SK-N-SH treated with all-trans-retinoic acid at 6 μM for 48 hours (cell line): ENCODE data around the gene TOMM34.

Experiments used
- CREB5 ChIP-seq: fragments of 250-450 bp; sonication (Bioruptor Pico); IDR thresholded peaks from 2 replicates; pipeline ENCODE4 v1.5.1; 2020; ENCODE audit warnings: low read depth, mild to moderate bottlenecking, moderate library complexity
- ISL1 ChIP-seq: fragments of 250-450 bp; sonication (Bioruptor Pico); IDR thresholded peaks from 2 replicates; pipeline ENCODE4 v2.1.2; 2022; ENCODE audit warnings: mild to moderate bottlenecking, moderate library complexity
- OSR1 ChIP-seq: fragments of 250-450 bp; sonication (Bioruptor Pico); IDR thresholded peaks from 2 replicates; pipeline ENCODE4 v1.8.0; 2022; ENCODE audit warnings: moderate library complexity, mild to moderate bottlenecking, inconsistent platforms
- PPARA ChIP-seq: fragments of 250-450 bp; sonication (Bioruptor Pico); IDR thresholded peaks from 2 replicates; pipeline ENCODE4 v1.5.0; 2020; ENCODE audit warnings: mild to moderate bottlenecking, borderline replicate concordance
- TCF4 ChIP-seq: fragments of 250-450 bp; sonication (Bioruptor Pico); IDR thresholded peaks from 2 replicates; pipeline ENCODE4 v1.8.0; 2021; ENCODE audit warnings: mild to moderate bottlenecking, moderate library complexity, borderline replicate concordance
- TOX ChIP-seq: fragments of 250-450 bp; sonication (Bioruptor Pico); IDR thresholded peaks from 2 replicates; pipeline ENCODE4 v1.8.0; 2021; ENCODE audit warnings: mild to moderate bottlenecking, moderate library complexity, borderline replicate concordance
- TSHZ2 ChIP-seq: fragments of 250-450 bp; sonication (Bioruptor Pico); IDR thresholded peaks from 2 replicates; pipeline ENCODE4 v1.5.0; 2020; ENCODE audit warnings: mild to moderate bottlenecking, moderate library complexity
- ZFP3 ChIP-seq: fragments of 250-450 bp; sonication (Bioruptor Pico); IDR thresholded peaks from 2 replicates; pipeline ENCODE4 v1.5.0; 2020; ENCODE audit warnings: mild to moderate bottlenecking, moderate library complexity
- ZFP30 ChIP-seq: fragments of 450-650 bp; formaldehyde crosslinking; IDR thresholded peaks from 2 replicates; pipeline ENCODE4 v1.5.0; 2022; ENCODE audit warnings: mild to moderate bottlenecking, moderate library complexity
- ZNF8 ChIP-seq: fragments of 450-650 bp; formaldehyde crosslinking; IDR thresholded peaks from 2 replicates; pipeline ENCODE4 v1.5.0; 2020; ENCODE audit warnings: mild to moderate bottlenecking, moderate library complexity
- TF ChIP-seq, protein P1 (sequence below): fragments of 250-450 bp; sonication (Bioruptor Pico); IDR thresholded peaks from 2 replicates; pipeline ENCODE4 v1.8.0; 2020; ENCODE audit warnings: mild to moderate bottlenecking, moderate library complexity, borderline replicate concordance
- TF ChIP-seq, protein P2 (sequence below): fragments of 250-450 bp; sonication (Bioruptor Pico); IDR thresholded peaks from 2 replicates; pipeline ENCODE4 v1.8.0; 2021; ENCODE audit warnings: low read depth, mild to moderate bottlenecking, moderate library complexity, borderline replicate concordance

DNA sequence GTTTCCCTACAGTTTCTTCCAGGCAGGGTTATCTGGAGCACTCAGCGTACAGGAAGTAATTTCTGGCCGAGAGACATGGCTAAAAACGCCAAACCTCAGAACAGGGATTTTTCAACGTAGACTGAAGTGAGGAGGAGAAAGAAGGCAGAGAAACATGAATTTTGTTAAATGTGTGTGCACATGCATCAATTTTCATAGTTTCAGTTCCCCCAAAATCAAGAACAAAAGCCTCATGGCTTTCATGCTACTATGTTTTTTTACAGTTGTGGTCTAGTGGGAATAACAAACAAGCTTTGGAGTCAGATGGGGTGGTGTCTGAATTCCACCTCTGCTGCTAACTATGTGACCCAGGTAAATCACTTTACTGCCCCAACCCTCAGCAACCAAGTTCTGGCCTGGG is 4.9 kb downstream of the TOMM34 start:
- no peak for TF ChIP-seq TSHZ2
- TF ChIP-seq TCF4 (CRISPR knock-in tag): no peak
- TF ChIP-seq, protein P1, sequence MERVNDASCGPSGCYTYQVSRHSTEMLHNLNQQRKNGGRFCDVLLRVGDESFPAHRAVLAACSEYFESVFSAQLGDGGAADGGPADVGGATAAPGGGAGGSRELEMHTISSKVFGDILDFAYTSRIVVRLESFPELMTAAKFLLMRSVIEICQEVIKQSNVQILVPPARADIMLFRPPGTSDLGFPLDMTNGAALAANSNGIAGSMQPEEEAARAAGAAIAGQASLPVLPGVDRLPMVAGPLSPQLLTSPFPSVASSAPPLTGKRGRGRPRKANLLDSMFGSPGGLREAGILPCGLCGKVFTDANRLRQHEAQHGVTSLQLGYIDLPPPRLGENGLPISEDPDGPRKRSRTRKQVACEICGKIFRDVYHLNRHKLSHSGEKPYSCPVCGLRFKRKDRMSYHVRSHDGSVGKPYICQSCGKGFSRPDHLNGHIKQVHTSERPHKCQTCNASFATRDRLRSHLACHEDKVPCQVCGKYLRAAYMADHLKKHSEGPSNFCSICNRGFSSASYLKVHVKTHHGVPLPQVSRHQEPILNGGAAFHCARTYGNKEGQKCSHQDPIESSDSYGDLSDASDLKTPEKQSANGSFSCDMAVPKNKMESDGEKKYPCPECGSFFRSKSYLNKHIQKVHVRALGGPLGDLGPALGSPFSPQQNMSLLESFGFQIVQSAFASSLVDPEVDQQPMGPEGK (CRISPR knock-in tag): no peak
- no peak for TF ChIP-seq ZFP3 (CRISPR knock-in tag)
- TF ChIP-seq ZFP30 (CRISPR knock-in tag): no peak
- TF ChIP-seq, protein P2, sequence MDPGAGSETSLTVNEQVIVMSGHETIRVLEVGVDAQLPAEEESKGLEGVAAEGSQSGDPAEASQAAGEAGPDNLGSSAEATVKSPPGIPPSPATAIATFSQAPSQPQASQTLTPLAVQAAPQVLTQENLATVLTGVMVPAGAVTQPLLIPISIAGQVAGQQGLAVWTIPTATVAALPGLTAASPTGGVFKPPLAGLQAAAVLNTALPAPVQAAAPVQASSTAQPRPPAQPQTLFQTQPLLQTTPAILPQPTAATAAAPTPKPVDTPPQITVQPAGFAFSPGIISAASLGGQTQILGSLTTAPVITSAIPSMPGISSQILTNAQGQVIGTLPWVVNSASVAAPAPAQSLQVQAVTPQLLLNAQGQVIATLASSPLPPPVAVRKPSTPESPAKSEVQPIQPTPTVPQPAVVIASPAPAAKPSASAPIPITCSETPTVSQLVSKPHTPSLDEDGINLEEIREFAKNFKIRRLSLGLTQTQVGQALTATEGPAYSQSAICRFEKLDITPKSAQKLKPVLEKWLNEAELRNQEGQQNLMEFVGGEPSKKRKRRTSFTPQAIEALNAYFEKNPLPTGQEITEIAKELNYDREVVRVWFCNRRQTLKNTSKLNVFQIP: no peak
- TF ChIP-seq PPARA (CRISPR knock-in tag): no peak
- no peak for TF ChIP-seq CREB5
- no peak for TF ChIP-seq ZNF8 (CRISPR knock-in tag)
- no peak for TF ChIP-seq TOX (CRISPR knock-in tag)
- no peak for TF ChIP-seq ISL1 (CRISPR knock-in tag)
- no peak for TF ChIP-seq OSR1
